Liver (tissue), 3 donors: ENCODE results near the gene MCCD1.

Experiments
- ATF3 ChIP-seq: IDR thresholded peaks from 2 replicates; pipeline ENCODE4 v1.6.1; 2016; ENCODE audit warnings: antibody characterized with exemption
- CTCF ChIP-seq: fragments of 150-350 bp; IDR thresholded peaks from 2 replicates; pipeline ENCODE4 v1.5.1; 2017; ENCODE audit warnings: improper control_type of control experiment, low read depth, low read length; ENCODE audit not compliant: missing input control
- GABPA ChIP-seq, 2 donors: IDR thresholded peaks in 1 of 2; conservative IDR thresholded peaks in 1 of 2; 2 replicates each; pipeline ENCODE4 v1.6.1; 2016; ENCODE audit warnings: antibody characterized with exemption in 2 of 2, mild to moderate bottlenecking in 1 of 2, moderate library complexity in 1 of 2
- MAX ChIP-seq: IDR thresholded peaks from 2 replicates; pipeline ENCODE4 v1.6.1; 2016; ENCODE audit warnings: antibody characterized with exemption
- RAD21 ChIP-seq, 2 donors: IDR thresholded peaks; 2 replicates each; pipeline ENCODE4 v1.6.1; 2016; ENCODE audit warnings: antibody characterized with exemption in 2 of 2, mild to moderate bottlenecking in 2 of 2
- SP1 ChIP-seq: IDR thresholded peaks from 2 replicates; pipeline ENCODE4 v1.6.1; 2018; ENCODE audit warnings: antibody characterized with exemption, mild to moderate bottlenecking
- YY1 ChIP-seq: IDR thresholded peaks from 2 replicates; pipeline ENCODE4 v1.6.1; 2016; ENCODE audit warnings: antibody characterized with exemption, mild to moderate bottlenecking
- TF ChIP-seq, protein P1 (sequence below): IDR thresholded peaks from 2 replicates; pipeline ENCODE4 v1.6.1; 2016; ENCODE audit warnings: antibody characterized with exemption, mild to moderate bottlenecking
- TF ChIP-seq, protein P2 (sequence below): IDR thresholded peaks from 2 replicates; pipeline ENCODE4 v1.6.1; 2016; ENCODE audit warnings: antibody characterized with exemption
- donor health status: healthy.
- donor health status: healthy.

DNA sequence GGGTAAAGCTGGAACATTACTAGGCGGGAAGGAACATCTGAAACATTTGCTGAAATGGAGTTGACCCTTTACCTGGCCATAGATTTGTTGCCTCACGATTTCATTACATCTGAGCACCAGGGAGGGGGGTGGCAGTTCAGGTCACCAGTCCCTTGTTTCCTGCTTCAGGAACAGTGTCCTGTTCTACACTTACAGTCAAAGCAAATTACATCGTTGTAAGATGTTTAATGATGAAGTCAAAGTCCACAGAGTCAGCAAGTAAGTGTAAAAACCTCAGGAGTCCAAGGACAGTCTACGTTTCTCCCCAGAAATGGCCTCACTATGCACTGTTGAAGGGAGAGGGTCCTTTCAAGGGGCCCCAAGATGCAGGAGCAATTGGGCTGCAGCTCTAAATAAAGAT is 39.7 kb upstream of the MCCD1 start:
- TF ChIP-seq MAX (no peak), CTCF (no peak), SP1 (no peak), ATF3 (no peak), GABPA (IDR thresholded peaks at IDR 0.05 in 1 of 2, conservative IDR thresholded peaks at IDR 0.05 in 1 of 2) (no peak), YY1 (no peak), RAD21 (IDR thresholded peaks at IDR 0.05) (no peak)
- TF ChIP-seq, protein P1, sequence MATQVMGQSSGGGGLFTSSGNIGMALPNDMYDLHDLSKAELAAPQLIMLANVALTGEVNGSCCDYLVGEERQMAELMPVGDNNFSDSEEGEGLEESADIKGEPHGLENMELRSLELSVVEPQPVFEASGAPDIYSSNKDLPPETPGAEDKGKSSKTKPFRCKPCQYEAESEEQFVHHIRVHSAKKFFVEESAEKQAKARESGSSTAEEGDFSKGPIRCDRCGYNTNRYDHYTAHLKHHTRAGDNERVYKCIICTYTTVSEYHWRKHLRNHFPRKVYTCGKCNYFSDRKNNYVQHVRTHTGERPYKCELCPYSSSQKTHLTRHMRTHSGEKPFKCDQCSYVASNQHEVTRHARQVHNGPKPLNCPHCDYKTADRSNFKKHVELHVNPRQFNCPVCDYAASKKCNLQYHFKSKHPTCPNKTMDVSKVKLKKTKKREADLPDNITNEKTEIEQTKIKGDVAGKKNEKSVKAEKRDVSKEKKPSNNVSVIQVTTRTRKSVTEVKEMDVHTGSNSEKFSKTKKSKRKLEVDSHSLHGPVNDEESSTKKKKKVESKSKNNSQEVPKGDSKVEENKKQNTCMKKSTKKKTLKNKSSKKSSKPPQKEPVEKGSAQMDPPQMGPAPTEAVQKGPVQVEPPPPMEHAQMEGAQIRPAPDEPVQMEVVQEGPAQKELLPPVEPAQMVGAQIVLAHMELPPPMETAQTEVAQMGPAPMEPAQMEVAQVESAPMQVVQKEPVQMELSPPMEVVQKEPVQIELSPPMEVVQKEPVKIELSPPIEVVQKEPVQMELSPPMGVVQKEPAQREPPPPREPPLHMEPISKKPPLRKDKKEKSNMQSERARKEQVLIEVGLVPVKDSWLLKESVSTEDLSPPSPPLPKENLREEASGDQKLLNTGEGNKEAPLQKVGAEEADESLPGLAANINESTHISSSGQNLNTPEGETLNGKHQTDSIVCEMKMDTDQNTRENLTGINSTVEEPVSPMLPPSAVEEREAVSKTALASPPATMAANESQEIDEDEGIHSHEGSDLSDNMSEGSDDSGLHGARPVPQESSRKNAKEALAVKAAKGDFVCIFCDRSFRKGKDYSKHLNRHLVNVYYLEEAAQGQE = no peak
- TF ChIP-seq, protein P2, sequence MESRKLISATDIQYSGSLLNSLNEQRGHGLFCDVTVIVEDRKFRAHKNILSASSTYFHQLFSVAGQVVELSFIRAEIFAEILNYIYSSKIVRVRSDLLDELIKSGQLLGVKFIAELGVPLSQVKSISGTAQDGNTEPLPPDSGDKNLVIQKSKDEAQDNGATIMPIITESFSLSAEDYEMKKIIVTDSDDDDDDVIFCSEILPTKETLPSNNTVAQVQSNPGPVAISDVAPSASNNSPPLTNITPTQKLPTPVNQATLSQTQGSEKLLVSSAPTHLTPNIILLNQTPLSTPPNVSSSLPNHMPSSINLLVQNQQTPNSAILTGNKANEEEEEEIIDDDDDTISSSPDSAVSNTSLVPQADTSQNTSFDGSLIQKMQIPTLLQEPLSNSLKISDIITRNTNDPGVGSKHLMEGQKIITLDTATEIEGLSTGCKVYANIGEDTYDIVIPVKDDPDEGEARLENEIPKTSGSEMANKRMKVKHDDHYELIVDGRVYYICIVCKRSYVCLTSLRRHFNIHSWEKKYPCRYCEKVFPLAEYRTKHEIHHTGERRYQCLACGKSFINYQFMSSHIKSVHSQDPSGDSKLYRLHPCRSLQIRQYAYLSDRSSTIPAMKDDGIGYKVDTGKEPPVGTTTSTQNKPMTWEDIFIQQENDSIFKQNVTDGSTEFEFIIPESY = no peak
